NCI-H2107 treated with DMSO at 0.1 percent for 48 hours (cell line): Measurements from ENCODE around the gene KANK2.

Experiments
- DNase-seq: peaks from one replicate; lab custom pipeline; 2025; ENCODE audit not compliant: unreplicated experiment; lab: John Stamatoyannopoulos, UW

The KANK2 gene

DNA sequence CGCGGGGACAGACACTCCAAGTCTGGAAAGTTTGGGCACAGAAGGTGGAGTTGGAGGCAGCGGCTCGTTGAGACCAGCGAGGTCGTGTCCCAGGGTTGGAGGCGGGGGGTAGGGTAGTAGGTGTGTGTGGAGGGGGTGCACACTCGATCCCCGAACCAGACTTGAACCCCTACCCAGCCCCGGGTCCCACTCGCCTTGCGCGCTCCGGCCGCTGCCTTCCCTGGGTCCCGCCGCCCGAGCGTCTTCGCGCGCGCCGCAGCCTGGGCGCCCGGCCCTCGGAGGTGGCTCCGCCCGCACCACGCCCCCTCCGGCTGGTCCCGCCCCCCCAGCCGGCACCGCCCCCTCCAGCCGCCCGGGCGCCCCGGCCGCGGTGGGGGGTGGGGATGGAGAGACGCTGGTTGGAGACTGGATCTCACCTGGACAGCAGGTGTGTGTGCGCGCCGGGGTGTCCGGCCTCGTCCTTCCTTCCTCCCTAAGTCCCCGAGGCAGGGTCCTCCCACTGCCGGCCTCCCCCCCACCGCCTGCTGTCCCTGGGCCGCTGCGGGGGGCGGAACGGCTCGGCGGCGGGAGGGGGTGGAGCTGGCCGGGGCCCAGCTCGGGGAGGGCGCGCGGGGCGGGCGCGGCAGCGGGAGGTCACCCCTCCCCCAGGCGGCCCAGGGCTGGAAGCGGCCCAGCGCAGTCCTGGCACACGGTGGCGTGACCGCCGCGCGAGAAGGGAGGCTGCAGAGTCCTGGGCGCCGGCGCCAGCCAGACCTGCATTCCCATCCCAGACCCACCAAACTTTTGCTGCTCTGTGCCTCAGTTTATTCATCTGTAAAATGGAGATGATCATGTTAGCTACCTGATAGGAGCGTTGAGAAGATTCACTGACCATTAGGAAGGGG, at the start of gene KANK2:
KANK2 (minus strand) TSS at position 255 of the 884 bp plus-strand sequence. CDS start 3,034 bp downstream, outside the sequence.
- peak; percentile 33 for DNase-seq

DNA sequence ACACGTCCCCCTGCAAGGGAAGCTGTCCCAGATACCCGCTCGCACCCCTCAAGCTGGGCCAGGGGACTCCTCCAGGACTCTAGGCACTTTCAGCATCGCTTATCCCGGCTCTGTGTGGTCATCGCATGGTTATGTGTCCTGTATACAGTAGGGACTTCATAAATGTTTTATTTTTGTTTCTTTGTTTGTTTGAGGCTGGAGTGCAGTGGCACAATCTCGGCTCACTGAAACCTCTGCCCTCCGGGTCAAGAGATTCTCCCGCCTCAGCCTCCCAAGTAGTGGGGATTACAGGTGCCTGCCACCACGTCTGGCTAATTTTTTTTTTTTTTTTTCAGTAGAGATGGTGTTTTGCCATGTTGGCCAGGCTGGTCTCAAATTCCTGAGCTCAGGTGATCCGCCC, 49.6 kb upstream of the KANK2 start:
- DNase-seq, result no peak

DNA sequence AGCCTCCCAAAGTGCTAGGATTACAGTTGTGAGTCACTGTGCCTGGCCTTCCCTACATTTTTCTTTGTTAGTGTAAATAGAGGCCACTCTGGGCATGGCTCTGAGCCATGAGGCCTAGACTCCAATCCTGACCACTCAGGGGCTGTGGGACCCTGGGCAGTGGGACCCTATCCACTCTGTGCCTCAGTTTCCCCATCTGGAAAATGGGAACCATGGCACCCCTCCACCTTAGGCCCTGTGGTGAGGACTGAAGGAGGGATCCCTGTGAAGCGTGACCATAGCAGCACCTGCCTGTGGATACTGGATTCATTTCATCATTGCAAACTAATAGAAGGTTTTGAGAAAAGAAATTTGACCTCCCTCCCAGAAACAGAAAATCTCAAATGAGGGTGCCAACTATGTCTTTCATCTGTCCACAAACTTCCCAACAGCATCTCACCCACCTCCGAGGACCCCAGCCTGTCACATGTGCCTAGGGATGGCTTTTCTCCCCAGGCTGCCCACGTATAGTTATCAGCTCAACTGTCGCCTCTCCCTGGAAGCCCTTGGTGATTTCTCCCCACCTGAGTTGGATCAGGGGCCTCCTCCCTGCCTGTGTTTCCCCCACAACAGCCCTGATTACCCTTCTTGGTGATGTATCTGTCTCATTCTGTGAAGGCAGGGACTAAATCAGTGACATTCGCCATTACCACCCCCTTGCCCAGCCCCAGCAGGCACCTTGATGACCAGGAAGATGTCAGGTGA, 47.7 kb upstream of the KANK2 start:
- no peak for DNase-seq

DNA sequence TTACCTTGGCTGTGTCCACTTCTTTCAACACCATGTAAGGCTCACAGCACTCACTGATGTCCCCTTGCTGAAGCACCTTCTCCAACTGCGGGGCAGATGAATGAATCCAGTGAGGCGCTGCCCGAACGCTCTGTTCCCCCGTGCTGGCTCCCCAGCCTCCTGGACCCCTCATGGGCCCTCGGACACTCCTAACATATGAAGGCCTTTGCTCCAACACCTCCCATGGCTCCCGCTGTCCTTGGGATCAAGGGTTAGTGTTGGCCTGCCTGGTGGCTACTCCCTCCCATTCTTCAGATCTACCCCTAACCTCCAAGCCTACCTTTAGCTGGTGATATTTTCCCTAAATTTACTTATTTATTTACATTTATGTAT, 46.4 kb upstream of the KANK2 start:
- DNase-seq, result no peak

DNA sequence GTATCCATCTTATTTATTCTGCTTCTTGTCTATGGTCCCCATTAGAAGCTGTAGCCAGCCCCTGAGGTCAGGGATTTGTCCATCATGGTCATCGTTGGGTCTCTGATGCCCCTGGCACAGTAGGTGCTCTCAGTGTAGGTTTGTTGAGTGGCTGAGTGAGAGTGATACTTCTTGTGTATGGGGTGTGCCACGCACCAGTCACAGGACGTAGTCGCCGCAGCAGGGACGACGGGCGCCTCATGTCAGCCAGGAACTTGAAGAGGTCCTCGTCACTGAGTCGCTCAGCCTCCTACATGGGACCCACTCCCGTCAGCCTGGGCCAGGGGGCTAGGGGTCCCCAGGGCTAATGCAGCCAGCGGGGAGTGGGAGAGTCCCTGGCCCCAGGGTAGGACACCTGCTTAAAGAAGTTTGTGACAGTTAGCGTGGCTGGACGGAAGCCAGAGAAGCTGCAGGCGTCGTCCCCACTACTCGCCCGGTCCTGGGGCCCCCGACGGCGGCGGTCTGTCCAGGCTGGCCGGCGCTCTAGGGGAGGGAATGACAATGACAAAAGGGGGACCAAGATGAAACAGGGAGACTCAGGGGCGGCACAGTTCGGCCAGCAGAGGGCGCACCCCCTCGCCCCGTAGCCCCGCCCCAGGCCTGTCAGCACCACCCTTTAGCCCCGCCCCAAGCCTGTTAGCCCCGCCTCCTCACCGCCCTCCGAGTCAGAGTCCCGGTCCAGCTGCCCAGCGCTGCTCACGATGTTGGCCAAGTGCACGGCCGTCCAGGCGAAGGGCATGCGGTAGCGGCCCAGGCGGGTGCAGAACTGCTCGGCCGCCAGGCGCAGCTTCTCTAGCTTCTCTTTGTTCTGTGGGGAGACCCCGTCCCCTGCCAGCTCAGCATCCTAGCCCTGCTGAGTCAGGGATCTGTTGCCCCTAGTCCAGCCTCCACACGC, 45.8 kb upstream of the KANK2 start:
- DNase-seq, result peak; percentile 38

DNA sequence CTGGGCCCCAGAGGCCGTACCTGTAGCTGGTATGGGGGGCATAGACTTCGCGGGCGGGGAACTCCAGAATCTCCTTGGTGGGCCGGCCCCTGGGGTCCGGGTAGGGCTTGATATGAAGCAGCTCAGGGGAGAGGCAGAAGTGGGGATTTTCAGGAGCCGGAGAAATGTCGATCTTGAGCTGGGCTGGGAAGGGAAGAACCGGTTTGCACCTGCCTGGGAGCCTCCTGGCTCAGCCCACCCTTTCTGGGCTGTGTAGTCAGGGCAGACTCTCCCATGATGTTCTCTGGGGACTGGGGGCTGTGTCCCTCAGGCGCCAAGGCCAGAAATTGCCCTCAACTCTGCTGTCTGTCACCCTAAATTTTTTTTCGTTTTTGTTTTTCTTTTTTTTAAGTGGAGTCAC, 44.7 kb upstream of the KANK2 start:
- DNase-seq, result no peak

DNA sequence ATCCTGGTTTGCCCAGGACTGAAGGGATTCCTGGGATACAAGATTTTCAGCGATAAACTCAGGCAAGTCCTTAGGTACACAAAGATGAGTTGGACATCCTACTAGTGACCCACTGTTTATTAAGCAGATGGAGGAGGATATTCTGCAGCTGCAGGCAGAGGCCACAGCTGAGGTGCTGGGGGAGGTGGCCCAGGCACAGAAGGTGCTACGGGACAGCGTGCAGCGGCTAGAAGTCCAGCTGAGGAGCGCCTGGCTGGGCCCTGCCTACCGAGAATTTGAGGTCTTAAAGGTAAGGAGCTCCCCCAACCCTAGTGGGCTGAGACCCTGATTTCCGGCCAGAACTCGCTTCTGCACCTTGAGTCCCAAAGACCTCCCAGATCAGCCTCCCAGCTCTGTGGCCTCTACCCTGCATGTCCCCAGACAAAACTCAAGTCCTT, 42.7 kb upstream of the KANK2 start:
- DNase-seq, result no peak

DNA sequence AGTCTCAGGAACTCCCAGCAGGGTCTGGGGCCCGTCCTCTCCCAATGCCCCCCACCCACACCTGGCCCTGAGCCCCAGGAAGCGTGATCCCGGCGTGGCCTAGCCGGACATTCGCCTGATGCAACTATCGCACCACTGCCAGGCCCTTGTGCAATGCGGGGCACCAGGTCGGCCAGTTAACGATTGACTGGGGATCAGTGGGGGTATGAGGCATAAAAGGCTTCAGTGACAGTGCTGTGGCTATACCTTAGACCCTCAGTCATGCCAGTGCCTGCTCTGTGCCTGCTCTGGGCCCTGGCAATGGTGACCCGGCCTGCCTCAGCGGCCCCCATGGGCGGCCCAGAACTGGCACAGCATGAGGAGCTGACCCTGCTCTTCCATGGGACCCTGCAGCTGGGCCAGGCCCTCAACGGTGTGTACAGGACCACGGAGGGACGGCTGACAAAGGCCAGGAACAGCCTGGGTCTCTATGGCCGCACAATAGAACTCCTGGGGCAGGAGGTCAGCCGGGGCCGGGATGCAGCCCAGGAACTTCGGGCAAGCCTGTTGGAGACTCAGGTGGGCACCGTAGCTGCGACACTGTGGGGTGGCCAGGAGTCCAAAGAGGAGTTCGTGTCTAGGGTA, 42.1 kb upstream of the KANK2 start, which contains the start of gene ANGPTL8:
ANGPTL8 (plus strand) TSS at position 243 of the 624 bp plus-strand sequence; CDS start at position 262, 19 bp downstream.
- no peak for DNase-seq

DNA sequence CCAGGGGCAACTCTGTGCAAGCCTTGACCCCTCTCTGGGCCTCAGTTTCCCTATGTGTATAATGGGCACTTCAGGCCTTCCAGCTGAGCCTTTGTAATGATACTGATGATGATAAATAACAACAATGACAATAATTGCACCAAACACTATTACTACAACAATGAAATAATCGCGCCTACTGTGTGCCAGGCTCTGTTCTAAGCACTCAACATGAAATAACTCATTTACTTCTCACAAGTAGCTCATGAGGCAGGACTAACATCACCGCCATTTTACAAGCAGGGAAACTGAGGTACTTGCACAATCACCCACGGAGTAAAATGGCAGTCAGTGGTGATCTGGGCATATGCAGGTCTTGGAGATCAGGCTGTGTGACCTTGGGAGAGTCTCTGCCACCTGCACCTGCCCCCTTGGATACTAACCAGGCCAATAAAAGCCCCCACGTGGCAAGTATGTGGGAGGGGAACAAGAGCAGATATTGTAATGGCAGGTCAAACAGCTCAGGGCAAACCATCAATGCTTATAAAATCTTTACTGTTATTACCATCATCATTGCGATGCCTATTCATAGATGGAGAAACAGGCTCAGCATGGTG, 41.5 kb upstream of the KANK2 start:
- no peak for DNase-seq

DNA sequence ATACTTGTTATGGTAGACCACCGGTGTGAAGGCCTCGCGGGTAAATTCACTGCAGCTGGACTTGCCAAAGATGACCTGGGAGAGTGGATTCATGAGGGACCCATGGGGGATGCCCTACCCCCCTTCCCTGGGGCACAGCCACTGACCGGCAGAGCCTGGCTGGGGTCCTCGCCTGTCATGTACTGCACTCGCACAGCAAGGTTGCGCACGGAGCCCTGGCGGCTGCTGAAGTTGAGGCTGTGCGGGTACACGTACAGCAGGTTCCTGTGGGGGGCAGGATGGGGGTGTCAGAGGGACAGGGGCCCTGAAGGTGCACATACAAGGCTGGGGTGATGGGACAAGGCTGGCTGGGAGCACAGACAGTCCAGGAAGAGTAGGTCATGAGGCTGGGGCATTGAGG, 40.7 kb upstream of the KANK2 start:
- no peak for DNase-seq

DNA sequence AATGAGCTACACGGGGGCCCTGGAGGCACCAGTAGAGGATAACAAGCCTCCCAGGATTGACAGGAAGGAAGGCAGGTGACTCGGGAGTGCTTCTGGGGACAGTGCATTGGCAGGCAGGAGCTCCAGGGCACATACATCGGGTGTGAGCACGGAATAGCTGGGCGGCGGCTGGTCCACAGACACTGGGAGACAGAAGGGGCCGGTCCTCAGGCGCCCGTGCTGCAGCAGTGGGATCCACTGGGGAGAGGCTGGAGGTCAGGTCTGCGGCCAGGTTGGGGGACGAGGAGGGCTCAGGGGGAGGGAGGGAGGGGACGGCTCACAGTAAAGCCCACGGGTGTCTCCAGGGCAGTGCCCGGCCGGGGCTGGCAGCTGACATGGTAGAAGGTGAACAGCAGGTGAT, 40.0 kb upstream of the KANK2 start:
- no peak for DNase-seq

DNA sequence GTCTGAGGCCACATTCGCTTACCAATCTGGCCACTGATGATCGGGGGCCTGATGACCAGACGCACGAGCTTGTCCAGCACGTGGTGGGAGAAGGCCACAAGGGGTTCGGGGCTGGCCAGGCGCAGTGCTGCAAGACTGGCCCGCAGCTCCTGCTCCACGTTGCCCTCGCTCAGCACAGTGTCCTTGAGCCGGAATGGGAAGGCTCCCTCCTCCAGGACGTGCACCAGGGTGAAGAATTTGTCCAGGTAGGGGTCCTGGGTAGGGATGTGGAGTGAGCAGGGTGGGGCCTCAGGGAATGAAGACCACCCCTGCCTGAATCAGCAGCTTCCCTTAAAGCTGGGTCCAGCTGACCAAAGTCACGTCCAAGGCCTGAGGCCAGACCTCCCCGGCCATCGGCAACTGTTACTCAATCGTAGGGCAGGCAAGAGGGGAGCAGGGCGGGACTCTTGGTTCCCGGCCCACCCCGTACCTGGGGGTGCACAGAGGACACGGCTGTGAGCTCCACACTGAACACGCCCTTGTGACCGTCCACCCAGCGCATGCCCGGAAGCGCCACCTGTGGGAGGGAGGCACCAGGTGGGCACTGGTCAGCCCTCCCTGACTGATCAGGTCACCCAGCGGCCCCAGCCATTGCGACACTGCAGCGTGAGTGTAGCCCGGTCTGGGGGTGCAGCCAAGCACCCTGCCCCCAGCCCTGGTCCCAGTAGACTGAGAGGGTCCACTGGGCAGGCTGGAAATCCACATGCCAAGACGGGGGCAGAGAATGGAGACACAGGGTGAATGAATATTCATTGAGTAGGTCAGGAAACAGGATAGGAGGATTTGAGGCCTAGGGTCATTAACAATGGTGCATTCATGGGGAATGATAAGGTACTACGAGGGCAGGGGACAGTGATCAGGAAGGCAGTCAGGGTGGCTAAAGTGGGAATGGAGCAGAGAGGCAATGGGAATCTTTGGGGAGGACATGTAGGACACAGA, 39.3 kb upstream of the KANK2 start:
- DNase-seq, result no peak

DNA sequence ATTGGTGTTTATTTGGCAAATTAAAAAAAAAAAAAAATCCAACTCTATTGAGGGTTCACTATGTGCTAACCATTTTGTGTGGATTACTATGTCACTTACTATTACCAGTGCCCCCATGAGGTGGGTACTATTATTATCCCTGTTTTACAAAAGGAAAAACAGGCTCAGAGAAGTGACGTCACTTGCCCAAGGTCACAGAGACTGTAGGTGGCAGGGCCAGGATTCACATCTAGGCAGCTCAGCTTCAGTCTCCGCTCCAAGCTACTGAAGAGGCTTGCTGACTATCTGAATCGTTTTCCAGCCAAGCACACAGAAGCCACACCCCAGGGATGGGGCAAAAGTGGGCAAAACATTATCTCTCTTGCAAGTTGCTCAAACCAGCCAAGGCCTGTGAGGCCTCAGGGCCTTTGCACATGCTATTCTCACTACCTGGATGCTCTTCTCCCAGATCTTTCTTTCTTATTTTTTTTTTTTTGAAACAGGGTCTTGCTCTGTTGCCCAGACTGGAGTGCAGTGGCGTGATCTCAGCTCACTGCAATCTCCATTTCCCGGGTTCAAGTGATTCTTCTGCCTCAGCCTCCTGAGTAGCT, 37.2 kb upstream of the KANK2 start:
- DNase-seq, result no peak

DNA sequence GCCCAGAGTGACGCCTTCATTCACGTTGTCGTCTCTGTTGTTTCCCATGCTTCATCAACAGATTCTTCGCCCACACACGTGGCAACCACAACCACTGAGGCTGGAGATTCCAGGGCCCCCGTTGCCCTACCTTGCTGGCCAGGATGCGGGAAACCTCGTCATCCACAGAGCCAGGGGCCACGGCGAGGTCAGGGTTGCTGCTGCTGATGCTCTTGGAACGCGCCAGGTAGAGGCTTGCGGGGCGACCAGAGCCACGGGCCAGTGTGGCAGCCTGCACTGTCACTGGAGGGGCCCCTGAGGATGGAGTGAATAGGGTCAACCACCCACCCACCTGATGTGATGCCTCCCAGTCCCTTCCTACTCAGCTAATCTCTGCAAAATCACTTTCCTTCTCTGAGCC, 35.7 kb upstream of the KANK2 start:
- DNase-seq, result no peak

DNA sequence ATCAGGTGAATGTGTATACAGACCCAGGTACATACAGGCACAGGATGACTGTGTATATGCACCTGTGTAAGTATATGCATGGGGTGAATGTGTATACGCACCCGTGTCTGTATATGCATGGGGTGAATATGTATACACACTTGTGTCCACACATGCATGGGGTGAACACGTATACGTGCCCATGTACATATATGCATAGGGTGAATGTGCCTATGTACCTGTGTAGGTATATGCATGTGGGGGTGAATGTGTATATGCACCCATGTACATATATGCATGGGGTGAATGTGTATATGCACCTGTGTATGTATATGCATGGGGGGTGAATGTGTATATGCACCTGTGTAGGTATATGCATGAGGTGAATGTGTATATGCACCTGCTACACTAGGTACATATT, 35.2 kb upstream of the KANK2 start:
- no peak for DNase-seq

DNA sequence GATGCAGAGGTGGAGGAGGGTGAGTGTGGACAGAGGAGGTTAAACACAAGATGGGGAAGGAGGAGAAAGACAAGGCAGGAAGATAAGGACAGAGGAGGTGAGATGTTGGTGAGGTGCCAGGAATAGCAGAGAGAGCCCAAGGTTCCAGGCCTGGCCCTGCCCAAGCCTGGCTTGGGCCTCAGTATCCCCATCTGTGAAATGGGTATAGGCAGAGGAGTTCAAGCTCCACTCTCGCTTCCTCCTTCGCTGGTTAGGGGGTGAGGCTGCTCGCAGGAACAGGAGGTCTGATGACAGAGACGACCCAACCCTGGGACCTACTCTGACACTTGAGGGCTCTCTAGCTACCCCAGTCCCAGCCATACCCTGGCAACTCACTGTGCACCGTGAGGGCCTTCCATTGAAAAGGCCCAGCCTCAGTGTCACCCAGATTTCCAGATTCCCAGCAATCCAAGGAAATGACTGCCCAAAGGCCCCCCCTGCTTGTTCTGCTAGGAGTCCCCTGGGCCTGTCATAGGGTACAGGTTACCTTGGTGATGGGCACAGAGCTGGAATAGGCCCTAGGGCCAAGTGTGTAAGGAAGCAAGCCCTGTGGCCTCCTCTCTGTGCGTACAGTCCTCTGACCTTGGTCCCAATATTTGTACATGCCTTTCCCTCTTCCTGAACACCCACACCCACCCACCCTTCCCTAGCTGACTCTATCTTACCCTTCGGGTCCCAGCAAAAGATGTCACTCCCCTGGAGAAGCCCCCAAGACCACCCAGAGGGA, 33.5 kb upstream of the KANK2 start:
- DNase-seq, result no peak

DNA sequence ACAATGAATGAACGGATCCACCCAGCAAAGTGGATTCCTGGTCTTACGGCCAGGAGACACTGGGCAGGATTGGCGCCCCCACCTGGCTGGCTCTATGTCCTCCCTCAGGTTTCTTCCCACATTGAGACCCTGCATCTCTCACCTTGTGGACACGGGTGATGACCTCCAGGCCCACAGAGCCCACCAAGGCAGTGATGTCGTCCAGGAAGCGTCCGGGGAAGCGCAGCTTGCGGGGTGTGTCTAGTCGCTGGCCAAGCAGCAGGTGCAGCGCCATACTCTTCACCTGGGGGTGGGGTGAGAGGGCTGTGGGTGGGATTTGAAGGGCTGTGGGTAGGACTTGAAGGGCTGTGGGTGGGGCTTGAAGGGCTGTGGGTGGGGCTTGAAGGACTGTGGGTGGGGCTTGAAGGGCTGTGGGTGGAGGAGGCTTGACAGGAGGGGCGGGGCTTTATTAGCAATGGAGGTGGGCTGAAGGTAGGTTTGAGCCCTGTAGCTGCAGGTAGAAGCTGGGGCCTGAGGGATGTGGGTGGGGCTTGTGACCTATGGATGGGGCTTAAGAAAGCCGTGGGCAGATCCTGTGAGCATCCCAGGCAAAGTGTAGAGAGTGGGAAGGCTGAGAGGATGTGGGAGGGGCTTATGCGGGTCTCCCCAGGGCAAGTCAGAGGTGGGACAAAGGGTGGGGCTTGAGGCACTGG, 30.0 kb upstream of the KANK2 start:
- DNase-seq, result no peak
